ENCODE measurements around the gene RPS19BP1.

RPS19BP1 gene

DNA sequence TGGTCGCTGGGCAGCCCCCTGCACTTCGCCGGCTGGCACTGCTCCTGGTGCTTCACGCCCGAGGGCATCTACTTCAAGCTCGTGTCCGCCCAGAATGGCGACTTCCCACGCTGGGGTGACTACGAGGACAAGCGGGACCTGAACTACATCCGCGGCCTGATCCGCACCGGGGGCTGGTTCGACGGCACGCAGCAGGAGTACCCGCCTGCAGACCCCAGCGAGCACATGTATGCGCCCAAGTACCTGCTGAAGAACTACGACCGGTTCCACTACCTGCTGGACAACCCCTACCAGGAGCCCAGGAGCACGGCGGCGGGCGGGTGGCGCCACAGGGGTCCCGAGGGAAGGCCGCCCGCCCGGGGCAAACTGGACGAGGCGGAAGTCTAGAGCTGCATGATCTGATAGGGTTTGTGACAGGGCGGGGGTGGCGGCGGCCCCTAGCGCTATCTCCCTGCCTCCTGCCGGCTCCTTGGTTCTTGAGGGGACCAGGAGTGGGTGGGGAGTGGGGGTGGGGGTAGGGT is 43.9 kb downstream of the RPS19BP1 start:
- no peak for DNase-seq

DNA sequence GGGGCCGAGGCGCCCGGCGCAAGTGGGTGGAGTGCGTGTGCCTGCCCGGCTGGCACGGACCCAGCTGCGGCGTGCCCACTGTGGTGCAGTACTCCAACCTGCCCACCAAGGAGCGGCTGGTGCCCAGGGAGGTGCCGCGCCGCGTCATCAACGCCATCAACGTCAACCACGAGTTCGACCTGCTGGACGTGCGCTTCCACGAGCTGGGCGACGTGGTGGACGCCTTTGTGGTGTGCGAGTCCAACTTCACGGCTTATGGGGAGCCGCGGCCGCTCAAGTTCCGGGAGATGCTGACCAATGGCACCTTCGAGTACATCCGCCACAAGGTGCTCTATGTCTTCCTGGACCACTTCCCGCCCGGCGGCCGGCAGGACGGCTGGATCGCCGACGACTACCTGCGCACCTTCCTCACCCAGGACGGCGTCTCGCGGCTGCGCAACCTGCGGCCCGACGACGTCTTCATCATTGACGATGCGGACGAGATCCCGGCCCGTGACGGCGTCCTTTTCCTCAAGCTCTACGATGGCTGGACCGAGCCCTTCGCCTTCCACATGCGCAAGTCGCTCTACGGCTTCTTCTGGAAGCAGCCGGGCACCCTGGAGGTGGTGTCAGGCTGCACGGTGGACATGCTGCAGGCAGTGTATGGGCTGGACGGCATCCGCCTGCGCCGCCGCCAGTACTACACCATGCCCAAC is 44.6 kb downstream of the RPS19BP1 start:
- no peak for DNase-seq

DNA sequence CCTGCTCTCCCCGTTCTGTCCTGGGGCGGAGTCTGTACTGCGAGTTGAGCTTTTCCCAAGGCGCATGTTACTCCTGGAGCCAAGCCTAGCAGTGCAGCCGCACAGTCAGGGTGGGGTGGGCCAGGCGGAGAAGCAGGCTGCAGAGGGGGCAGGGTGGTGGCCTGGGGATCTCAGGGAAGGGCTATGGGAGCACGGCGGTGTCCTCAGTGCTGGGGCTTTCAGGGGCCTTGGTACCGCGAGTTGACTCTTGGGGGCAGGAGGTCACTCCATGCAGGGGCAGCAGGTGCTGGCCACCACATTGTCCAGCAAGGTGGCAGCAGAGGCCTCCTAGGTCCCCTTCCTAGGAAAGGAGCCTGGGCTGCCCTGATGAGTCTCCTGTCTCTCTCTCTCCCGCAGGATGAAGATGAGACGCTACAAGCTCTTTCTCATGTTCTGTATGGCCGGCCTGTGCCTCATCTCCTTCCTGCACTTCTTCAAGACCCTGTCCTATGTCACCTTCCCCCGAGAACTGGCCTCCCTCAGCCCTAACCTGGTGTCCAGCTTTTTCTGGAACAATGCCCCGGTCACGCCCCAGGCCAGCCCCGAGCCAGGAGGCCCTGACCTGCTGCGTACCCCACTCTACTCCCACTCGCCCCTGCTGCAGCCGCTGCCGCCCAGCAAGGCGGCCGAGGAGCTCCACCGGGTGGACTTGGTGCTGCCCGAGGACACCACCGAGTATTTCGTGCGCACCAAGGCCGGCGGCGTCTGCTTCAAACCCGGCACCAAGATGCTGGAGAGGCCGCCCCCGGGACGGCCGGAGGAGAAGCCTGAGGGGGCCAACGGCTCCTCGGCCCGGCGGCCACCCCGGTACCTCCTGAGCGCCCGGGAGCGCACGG is 45.4 kb downstream of the RPS19BP1 start:
- DNase-seq = no peak

DNA sequence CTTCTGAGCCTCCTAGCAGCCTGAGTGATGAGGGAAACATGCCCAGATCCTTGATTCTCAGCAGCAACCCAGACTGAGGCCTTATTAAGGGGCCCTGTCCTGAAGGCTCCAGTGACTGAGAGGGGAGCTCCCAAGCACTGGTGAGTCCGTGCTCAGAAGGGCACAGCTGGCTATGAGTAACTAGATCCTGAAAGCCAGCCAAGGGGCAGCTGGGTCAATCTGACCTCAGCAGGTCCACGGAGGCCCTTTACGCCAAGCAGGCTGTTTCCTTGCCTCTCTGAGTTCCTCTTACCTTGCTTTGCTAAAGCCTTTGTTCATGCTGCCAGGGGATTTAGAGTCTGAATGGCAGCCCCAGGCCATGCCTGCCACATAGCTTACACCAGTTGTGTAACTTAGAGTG is 49.8 kb downstream of the RPS19BP1 start:
- no peak for DNase-seq

DNA sequence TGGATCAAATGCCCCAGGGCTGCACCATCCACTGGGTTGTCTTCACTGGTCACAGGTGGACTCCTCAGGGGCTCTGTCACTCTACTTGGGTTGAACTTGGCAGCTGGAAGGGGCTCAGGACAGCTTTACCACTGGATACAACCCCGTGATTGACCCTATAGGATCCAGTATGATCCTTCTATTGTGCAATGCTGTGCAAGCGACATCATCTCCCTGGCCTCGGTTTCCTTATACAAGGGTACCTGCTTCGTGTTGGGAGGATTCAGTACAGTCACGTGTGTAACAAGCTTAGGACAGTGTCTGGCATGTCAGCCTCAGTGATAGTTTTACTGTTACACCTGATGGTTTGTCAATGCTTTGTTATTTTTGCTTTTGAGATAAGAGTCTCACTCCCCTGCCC is 51.0 kb downstream of the RPS19BP1 start:
- DNase-seq = no peak

DNA sequence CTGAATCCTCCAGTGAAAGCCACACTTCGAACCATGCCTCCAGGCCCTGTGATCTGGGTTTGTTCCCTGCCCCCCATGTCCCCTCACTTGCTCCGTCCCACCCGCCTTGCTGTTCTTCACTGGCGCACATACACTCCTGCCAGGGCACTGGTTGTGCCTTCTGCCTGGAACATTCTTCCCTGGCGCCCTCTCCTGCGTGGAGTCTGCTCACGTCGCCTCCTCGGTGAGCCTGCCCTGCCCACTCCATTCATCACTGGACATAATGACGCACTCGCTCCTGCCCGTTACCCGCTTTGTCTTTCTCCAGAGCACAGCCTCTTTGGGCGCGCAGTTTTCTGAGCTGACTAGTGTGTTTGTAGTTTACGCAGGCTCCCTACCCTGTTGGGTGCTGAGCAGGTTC is 51.5 kb downstream of the RPS19BP1 start:
- no peak for DNase-seq

DNA sequence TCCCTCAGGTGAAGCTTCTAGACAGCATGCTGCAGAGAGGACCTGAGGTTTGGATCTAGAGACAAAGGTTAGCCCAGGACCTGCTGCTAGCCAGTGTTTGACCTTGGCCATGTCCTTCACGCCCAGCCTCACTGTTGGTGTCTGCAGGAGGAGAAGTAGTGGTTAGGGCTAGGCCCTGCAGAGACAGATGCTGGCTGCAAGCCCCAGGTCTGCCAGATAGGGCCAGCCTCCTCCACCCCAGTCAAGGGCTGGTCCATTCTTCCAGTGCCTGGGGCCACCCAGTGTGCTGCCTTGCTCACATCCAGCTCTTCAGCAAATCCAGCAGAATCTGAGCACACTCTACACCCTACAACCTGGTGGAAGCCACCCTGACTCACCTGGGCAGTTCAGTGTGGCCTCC is 52.0 kb downstream of the RPS19BP1 start:
- DNase-seq = no peak

DNA sequence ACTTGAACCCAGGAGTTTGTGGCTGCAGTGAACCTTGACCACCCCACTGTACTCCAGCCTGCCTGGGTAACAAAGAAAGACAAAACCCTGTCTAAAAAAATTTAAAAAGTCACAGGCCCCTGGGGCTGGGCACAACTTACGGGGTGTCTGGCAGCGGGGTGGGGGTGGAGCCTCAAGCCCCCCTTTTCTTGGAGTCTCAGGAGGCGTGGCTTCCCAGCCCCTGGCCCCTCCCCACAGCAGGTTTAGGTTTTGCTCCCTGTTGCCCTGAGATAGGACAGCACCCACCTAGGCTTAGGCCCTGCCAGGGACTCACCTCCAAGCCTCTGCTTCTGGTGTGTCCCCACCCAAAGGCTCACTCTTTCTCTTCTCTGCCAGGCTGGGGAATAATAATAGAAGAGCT is 53.3 kb downstream of the RPS19BP1 start:
- DNase-seq = no peak

All from EL (cell line).